Keratinocyte (primary cell): Measurements from ENCODE around the gene ABI3BP.

Experiments used
- EZH2 ChIP-seq: IDR thresholded peaks from one replicate; pipeline ENCODE4 v1.6.1; 2012; ENCODE audit warnings: inconsistent platforms, mild to moderate bottlenecking, low read length, moderate library complexity
- TF ChIP-seq, protein P1 (sequence below), 3 experiments: IDR thresholded peaks in 1 of 3; conservative IDR thresholded peaks in 1 of 3; optimal IDR thresholded peaks in 1 of 3; 2 replicates in 2 of 3; 3 replicates in 1 of 3; pipeline versions ENCODE3 to v1.5.1; 2011; ENCODE audit warnings: low read length in 3 of 3, mild to moderate bottlenecking in 3 of 3, moderate library complexity in 2 of 3, control low read depth in 1 of 3, inconsistent platforms in 1 of 3; ENCODE audit not compliant: insufficient read depth in 2 of 3; ENCODE audit errors: extremely low read depth in 1 of 3

DNA sequence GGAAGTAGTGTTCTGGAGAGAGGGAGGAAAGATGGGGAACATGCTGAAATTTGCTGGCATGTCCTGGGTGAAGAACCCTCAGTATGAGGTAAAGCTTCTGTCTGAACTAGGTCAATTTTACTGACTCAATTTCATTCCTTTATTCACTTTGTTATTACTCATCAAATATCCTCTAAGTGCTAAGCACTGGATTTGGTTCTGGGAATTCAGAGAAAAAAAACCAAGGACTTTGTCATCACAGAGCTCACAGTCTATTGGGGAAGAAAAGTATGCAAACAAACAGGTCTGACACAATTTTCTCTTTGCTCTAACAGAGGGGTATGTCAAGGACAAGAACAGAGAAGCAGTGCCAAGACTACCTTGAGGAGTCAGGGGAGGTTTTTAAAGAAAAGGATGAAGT is 215.9 kb downstream of the ABI3BP start:
- TF ChIP-seq, protein P1, sequence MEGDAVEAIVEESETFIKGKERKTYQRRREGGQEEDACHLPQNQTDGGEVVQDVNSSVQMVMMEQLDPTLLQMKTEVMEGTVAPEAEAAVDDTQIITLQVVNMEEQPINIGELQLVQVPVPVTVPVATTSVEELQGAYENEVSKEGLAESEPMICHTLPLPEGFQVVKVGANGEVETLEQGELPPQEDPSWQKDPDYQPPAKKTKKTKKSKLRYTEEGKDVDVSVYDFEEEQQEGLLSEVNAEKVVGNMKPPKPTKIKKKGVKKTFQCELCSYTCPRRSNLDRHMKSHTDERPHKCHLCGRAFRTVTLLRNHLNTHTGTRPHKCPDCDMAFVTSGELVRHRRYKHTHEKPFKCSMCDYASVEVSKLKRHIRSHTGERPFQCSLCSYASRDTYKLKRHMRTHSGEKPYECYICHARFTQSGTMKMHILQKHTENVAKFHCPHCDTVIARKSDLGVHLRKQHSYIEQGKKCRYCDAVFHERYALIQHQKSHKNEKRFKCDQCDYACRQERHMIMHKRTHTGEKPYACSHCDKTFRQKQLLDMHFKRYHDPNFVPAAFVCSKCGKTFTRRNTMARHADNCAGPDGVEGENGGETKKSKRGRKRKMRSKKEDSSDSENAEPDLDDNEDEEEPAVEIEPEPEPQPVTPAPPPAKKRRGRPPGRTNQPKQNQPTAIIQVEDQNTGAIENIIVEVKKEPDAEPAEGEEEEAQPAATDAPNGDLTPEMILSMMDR (optimal IDR thresholded peaks at IDR 0.05 in 1 of 3, IDR thresholded peaks at IDR 0.05 in 1 of 3, conservative IDR thresholded peaks at IDR 0.05 in 1 of 3; ENCODE audit: extremely low read depth in 1 of 3, insufficient read depth in 2 of 3, low read length in 3 of 3): no peak
- no peak for TF ChIP-seq EZH2
